Pulmonary artery endothelial cell (primary cell): Measurements from ENCODE around the gene SLC46A1. TPM values are rescaled to one million over a fixed set of nuclear protein-coding genes. Genes with fewer than 3 reads are reported as not detected.
A peak's percentile ranks its signal among the peaks of the same experiment; 100 is the strongest.
"Not testable (repeated sequence)": the region's sequence is repeated elsewhere in the genome, so short reads cannot be mapped to it uniquely, and the experiment has no call there.

Source experiments
- DNase-seq: peaks from one replicate; pipeline ENCODE4 v3.0.0-alpha.2; 2011; ENCODE audit warnings: low read depth, low spot score
- total RNA-seq: library from RNA; depleted of rRNA; stranded (reverse); fragments of >200 nt; gene quantifications from 2 replicates; pipeline ENCODE4 v1.2.3, GENCODE V29; 2014

Gene SLC46A1
- total RNA-seq: 3.8 and 4.5 TPM in 2 replicates

- DNase-seq: no peak
Observed at GRCh38 chr17:28405632-28406472, at the start of gene SLC46A1. Gene SLC46A1, minus strand, starts transcription at chr17:28406212. Its CDS starts 98 bp downstream, at chr17:28406114.

GRCh38 chr17:28449859-28450258 lies 43.8 kb upstream of the SLC46A1 start:
- DNase-seq: no peak

GRCh38 chr17:28447396-28447760 lies 41.4 kb upstream of the SLC46A1 start:
- no peak for DNase-seq

- no peak for DNase-seq
Observed at GRCh38 chr17:28446716-28447395, 40.8 kb upstream of the SLC46A1 start.

- DNase-seq: no peak
Observed at GRCh38 chr17:28443901-28444638, 38.1 kb upstream of the SLC46A1 start.

- not testable (repeated sequence) for DNase-seq
Observed at GRCh38 chr17:28434326-28434725, 28.3 kb upstream of the SLC46A1 start.

GRCh38 chr17:28433721-28434120 lies 27.7 kb upstream of the SLC46A1 start:
- no peak for DNase-seq

- DNase-seq: not testable (repeated sequence)
Observed at GRCh38 chr17:28427982-28428381, 22.0 kb upstream of the SLC46A1 start.

GRCh38 chr17:28427371-28427770 lies 21.4 kb upstream of the SLC46A1 start:
- DNase-seq: no peak

- DNase-seq: no peak
Observed at GRCh38 chr17:28426081-28426519, 20.1 kb upstream of the SLC46A1 start.

GRCh38 chr17:28425206-28425605 lies 19.2 kb upstream of the SLC46A1 start:
- DNase-seq: no peak

- DNase-seq: no peak
Observed at GRCh38 chr17:28421787-28422305, 15.8 kb upstream of the SLC46A1 start.

GRCh38 chr17:28416703-28417311 lies 10.8 kb upstream of the SLC46A1 start:
- peak; percentile 33 for DNase-seq

- DNase-seq: no peak
Observed at GRCh38 chr17:28415886-28416285, 9.9 kb upstream of the SLC46A1 start.

GRCh38 chr17:28413804-28414203 lies 7.8 kb upstream of the SLC46A1 start:
- no peak for DNase-seq

- DNase-seq: no peak
Observed at GRCh38 chr17:28412099-28412498, 6.1 kb upstream of the SLC46A1 start.

- no peak for DNase-seq
Observed at GRCh38 chr17:28407974-28408306, 1.9 kb upstream of the SLC46A1 start.

GRCh38 chr17:28407130-28407973 lies 1.3 kb upstream of the SLC46A1 start:
- DNase-seq: no peak

GRCh38 chr17:28406473-28406814 lies 432 bp upstream of the SLC46A1 start:
- DNase-seq: no peak

- DNase-seq: no peak
Observed at GRCh38 chr17:28404812-28405570, 1.0 kb downstream of the SLC46A1 start.
